GM12878 (cell line): Measurements from ENCODE around the gene DET1. TPM values are rescaled to one million over a fixed set of nuclear protein-coding genes. Genes with fewer than 3 reads are reported as not detected.

Experiments used
- ATAC-seq: fragments of 200-7000 bp; cut with Tn5 transposase; 3 replicates; pipeline ENCODE4 v1.9.1; 2020; ENCODE audit warnings: mild to moderate bottlenecking, moderate library complexity
- BruUV-seq: library from RNA; stranded (reverse); fragments of 400-500 nt; replicated peaks from 2 replicates; lab custom pipeline; 2021; lab: Mats Ljungman, UMichigan
- CTCF ChIA-PET: fragments of 300-600 bp; sonication (Branson Sonifier 250); formaldehyde crosslinking; extraction: SDS; loops from one replicate; lab custom pipeline; 2021; ENCODE audit warnings: inconsistent platforms; lab: Yijun Ruan, JAX
- POLR2A ChIA-PET: fragments of 350-600 bp; formaldehyde crosslinking; extraction: SDS; loops from one replicate; lab custom pipeline; 2021; ENCODE audit warnings: inconsistent platforms; lab: Charles Lee
- RAD21 ChIA-PET: fragments of 300-600 bp; sonication (Branson Sonifier 250); formaldehyde crosslinking; loops from one replicate; lab custom pipeline; 2023; ENCODE audit warnings: antibody characterized with exemption; ENCODE audit not compliant: unreplicated experiment; lab: Charles Lee
- SMC1A ChIA-PET: fragments of 300-600 bp; sonication (Branson Sonifier 250); formaldehyde crosslinking; loops from one replicate; lab custom pipeline; 2023; ENCODE audit not compliant: unreplicated experiment, uncharacterized antibody; lab: Charles Lee
- DNase-seq: peaks from one replicate; pipeline ENCODE4 v3.0.0-alpha.2; 2011; ENCODE audit warnings: low read depth, low spot score
- FAIRE-seq: peaks from 3 replicates; lab custom pipeline; 2011; peaks lifted over from hg19 to GRCh38; lab: Jason Lieb, UNC
- H2AFZ ChIP-seq: 2 replicates; pipeline ENCODE4 v1.6.0; 2011; ENCODE audit warnings: low read depth, low read length, control low read depth; ENCODE audit not compliant: control insufficient read depth
- H3K27ac ChIP-seq: 2 replicates; pipeline ENCODE4 v1.5.1; 2011; ENCODE audit warnings: control low read depth; ENCODE audit not compliant: control insufficient read depth, insufficient read depth
- H3K27me3 ChIP-seq, 2 experiments: replicated peaks in 1 of 2; 2 replicates each; pipeline versions ENCODE4 v1.6.0 to v1.6.1; 2011; ENCODE audit warnings: low read length in 1 of 2; ENCODE audit not compliant: control insufficient read depth in 2 of 2, insufficient read depth in 2 of 2
- H3K36me3 ChIP-seq, 2 experiments: 2 replicates each; pipeline ENCODE4 v1.5.1; 2011; ENCODE audit warnings: low read length in 1 of 2; ENCODE audit not compliant: control insufficient read depth in 2 of 2, insufficient read depth in 2 of 2
- H3K4me1 ChIP-seq: 2 replicates; pipeline ENCODE4 v1.6.1; 2011; ENCODE audit warnings: mild to moderate bottlenecking, low read length, moderate library complexity, mixed read lengths; ENCODE audit not compliant: control insufficient read depth, insufficient read depth
- H3K4me2 ChIP-seq: 2 replicates; pipeline ENCODE4 v1.6.0; 2011; ENCODE audit warnings: control low read depth; ENCODE audit not compliant: control insufficient read depth, insufficient read depth
- H3K4me3 ChIP-seq: fragments of 200-600 bp; sonication (generic); 2 replicates; pipeline ENCODE4 v1.5.1; 2016
- H3K79me2 ChIP-seq: 2 replicates; pipeline ENCODE4 v1.6.0; 2011; ENCODE audit warnings: low read length; ENCODE audit not compliant: control insufficient read depth, insufficient read depth
- H3K9ac ChIP-seq: 2 replicates; pipeline ENCODE4 v1.8.0; 2011; ENCODE audit warnings: low read length, control low read depth, mixed read lengths; ENCODE audit not compliant: control insufficient read depth, insufficient read depth
- H3K9me3 ChIP-seq: replicated peaks from 3 replicates; pipeline ENCODE4 v1.5.1; 2011; ENCODE audit warnings: mild to moderate bottlenecking, low read length; ENCODE audit not compliant: control insufficient read depth, insufficient read depth
- H4K20me1 ChIP-seq: 2 replicates; pipeline ENCODE4 v1.6.0; 2011; ENCODE audit not compliant: control insufficient read depth, insufficient read depth
- CBX3 ChIP-seq: fragments of 200-600 bp; sonication (generic); IDR thresholded peaks from 2 replicates; pipeline ENCODE4 v1.6.1; 2016; ENCODE audit warnings: low read depth, borderline replicate concordance
- CREM ChIP-seq: IDR thresholded peaks from 2 replicates; pipeline ENCODE4 v1.6.1; 2014; ENCODE audit warnings: antibody characterized with exemption, low read depth
- GABPA ChIP-seq: IDR thresholded peaks from 2 replicates; pipeline ENCODE4 v1.6.1; 2014; ENCODE audit warnings: antibody characterized with exemption, low read depth, mild to moderate bottlenecking, inconsistent platforms
- GATAD2B ChIP-seq: fragments of 450-650 bp; conservative IDR thresholded peaks from 2 replicates; pipeline ENCODE4 v1.6.1; 2017; ENCODE audit warnings: low read depth, mild to moderate bottlenecking, moderate library complexity
- NFIC ChIP-seq: IDR thresholded peaks from 2 replicates; pipeline ENCODE4 v1.6.1; 2012; ENCODE audit warnings: low read depth, mild to moderate bottlenecking, inconsistent platforms, low read length, moderate library complexity
- NR2C2 ChIP-seq: IDR thresholded peaks from 2 replicates; pipeline ENCODE4 v1.6.1; 2011; ENCODE audit warnings: borderline replicate concordance, low read depth; ENCODE audit not compliant: control insufficient read depth, insufficient read length
- SIN3A ChIP-seq: IDR thresholded peaks from 2 replicates; pipeline ENCODE4 v1.6.1; 2012; ENCODE audit warnings: low read depth, low read length, improper control_type of control experiment
- SMC3 ChIP-seq: IDR thresholded peaks from 2 replicates; pipeline ENCODE4 v1.6.1; 2011; ENCODE audit warnings: low read length, improper control_type of control experiment, borderline replicate concordance
- STAT3 ChIP-seq: IDR thresholded peaks from 2 replicates; pipeline ENCODE4 v1.6.1; 2011; ENCODE audit warnings: low read depth, low read length, improper control_type of control experiment
- TCF7 ChIP-seq: IDR thresholded peaks from 2 replicates; pipeline ENCODE4 v1.6.1; 2014; ENCODE audit warnings: antibody characterized with exemption, borderline replicate concordance
- ZNF622 ChIP-seq: fragments of 450-650 bp; IDR thresholded peaks from 2 replicates; pipeline ENCODE4 v1.6.1; 2017; ENCODE audit warnings: mild to moderate bottlenecking, inconsistent platforms
- in situ Hi-C: fragments of 300-500 bp; cut with MboI; formaldehyde crosslinking; loops from 9 replicates; pipeline ENCODE4 v1.14.3; 2018; ENCODE audit warnings: mixed read lengths
- intact Hi-C: fragments of 100-400 bp; cut with micrococcal nuclease; formaldehyde crosslinking; loops from one replicate; pipeline ENCODE4 v1.14.2; 2022; ENCODE audit not compliant: unreplicated experiment
- polyA plus RNA-seq, 11 experiments: library from polyadenylated mRNA; depleted of rRNA in 4 of 11; unstranded in 6 of 11; stranded (reverse) in 5 of 11; fragments of >200 nt; fragmentation: Nextera tagmentation in 4 of 11; fragmentation: Illumina TruSeq in 1 of 11; extraction: Ambion mirVana in 4 of 11; extraction: Trizol in 1 of 11; gene quantifications; 1 replicate in 1 of 11; 2 replicates in 10 of 11; pipeline versions ENCODE4 v1.2.1 to v1.2.3, GENCODE V29; 2011 to 2016; ENCODE audit warnings: inconsistent platforms in 2 of 11, missing spikeins in 2 of 11, low read depth in 1 of 11
- total RNA-seq, 4 experiments: library from RNA; depleted of rRNA in 3 of 4; stranded (reverse); fragments of >200 nt in 3 of 4; fragmentation: Illumina TruSeq in 1 of 4; extraction: Trizol in 1 of 4; gene quantifications; 2 replicates each; pipeline versions ENCODE4 v1.2.1 to v1.2.3, GENCODE V29; 2013 to 2021
- TF ChIP-seq, protein P1 (sequence below): IDR thresholded peaks from 2 replicates; pipeline ENCODE4 v1.6.1; 2012; ENCODE audit warnings: low read depth, low read length, improper control_type of control experiment
- TF ChIP-seq, protein P2 (sequence below): fragments of 450-650 bp; IDR thresholded peaks from 2 replicates; pipeline ENCODE4 v1.6.1; 2016; ENCODE audit warnings: mild to moderate bottlenecking
- TF ChIP-seq, protein P3 (sequence below): IDR thresholded peaks from 2 replicates; pipeline ENCODE4 v1.6.1; 2012; ENCODE audit warnings: improper control_type of control experiment, low read depth, low read length; ENCODE audit not compliant: insufficient replicate concordance
- TF ChIP-seq, protein P4 (sequence below), 3 experiments: IDR thresholded peaks in 2 of 3; conservative IDR thresholded peaks in 1 of 3; 2 replicates each; pipeline ENCODE4 v1.5.1; 2011; ENCODE audit warnings: low read depth in 3 of 3, low read length in 3 of 3, mild to moderate bottlenecking in 3 of 3, control low read depth in 2 of 3, moderate library complexity in 2 of 3, inconsistent platforms in 1 of 3, mixed read lengths in 1 of 3; ENCODE audit not compliant: control insufficient read depth in 2 of 3, insufficient read depth in 1 of 3; ENCODE audit errors: extremely low read depth in 1 of 3
- TF ChIP-seq, protein P5 (sequence below): IDR thresholded peaks from 2 replicates; pipeline ENCODE4 v1.6.1; 2012; ENCODE audit warnings: low read depth, low read length, improper control_type of control experiment

The DET1 gene
- total and polyA plus RNA-seq, 10 of the 15 experiments (the other 5 are each of a cell fraction or from before 2014, with no cell fraction given) = 0.16 to 2.7 (median 1.4) TPM

DNA sequence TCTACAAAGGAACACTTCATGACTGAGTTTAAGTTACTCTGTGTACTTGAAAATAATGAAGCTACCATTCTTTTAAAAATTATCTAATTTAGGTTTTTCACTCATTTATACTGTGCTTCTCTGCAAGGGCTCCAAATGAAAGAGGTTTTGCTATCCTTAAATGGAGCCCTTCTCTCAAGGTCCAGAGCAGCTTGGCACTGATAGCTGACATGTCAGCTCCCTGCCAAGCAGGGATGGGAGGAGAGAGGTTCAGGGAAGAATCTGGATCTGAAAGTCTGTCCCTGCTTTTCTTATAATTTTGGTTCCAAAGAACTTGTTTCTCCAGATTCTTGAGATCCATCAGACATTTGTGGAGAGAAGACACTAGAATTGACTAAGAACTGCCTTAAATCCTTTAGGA lies 39.9 kb downstream of the DET1 start:
- FAIRE-seq (no peak), DNase-seq (no peak), ATAC-seq (no peak)
- no peak overlapping the region for H3K4me3 ChIP-seq
- no peaks in the 10 kb centered on the region for H3K27me3 ChIP-seq
- ChIA-PET CTCF (interaction anchor here (1.5 kb wide), 1 partner anchor 328 kb away, joined by 4 read pairs; no protein-coding TSS in a partner anchor), SMC1A (interaction anchor here (0.6 to 1.4 kb wide), 3 partner anchors 22 to 1842 kb away, joined by 3 read pairs; no protein-coding TSS in a partner anchor), RAD21 (no interaction called here), POLR2A (no interaction called here)
- no peak overlapping the region for H3K4me2 ChIP-seq
- no peak overlapping the region for H3K9ac ChIP-seq
- H3K79me2 ChIP-seq = no peaks in the 10 kb centered on the region
- no TSS peak for BruUV-seq
- H3K9me3 ChIP-seq = no peaks in the 10 kb centered on the region
- intact Hi-C loops (no loop called here), in situ Hi-C loops (no loop called here)
- H3K27ac ChIP-seq = no peak overlapping the region
- no peak overlapping the region for H2AFZ ChIP-seq
- H3K36me3 ChIP-seq = no peaks in the 10 kb centered on the region
- H3K4me1 ChIP-seq = peaks cover 12% of the 10 kb centered on the region
- H4K20me1 ChIP-seq = no peaks in the 10 kb centered on the region
- TF ChIP-seq NFIC = no peak
- TF ChIP-seq ZNF622 = no peak
- TF ChIP-seq, protein P1, sequence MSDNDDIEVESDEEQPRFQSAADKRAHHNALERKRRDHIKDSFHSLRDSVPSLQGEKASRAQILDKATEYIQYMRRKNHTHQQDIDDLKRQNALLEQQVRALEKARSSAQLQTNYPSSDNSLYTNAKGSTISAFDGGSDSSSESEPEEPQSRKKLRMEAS = no peak
- TF ChIP-seq, protein P2, sequence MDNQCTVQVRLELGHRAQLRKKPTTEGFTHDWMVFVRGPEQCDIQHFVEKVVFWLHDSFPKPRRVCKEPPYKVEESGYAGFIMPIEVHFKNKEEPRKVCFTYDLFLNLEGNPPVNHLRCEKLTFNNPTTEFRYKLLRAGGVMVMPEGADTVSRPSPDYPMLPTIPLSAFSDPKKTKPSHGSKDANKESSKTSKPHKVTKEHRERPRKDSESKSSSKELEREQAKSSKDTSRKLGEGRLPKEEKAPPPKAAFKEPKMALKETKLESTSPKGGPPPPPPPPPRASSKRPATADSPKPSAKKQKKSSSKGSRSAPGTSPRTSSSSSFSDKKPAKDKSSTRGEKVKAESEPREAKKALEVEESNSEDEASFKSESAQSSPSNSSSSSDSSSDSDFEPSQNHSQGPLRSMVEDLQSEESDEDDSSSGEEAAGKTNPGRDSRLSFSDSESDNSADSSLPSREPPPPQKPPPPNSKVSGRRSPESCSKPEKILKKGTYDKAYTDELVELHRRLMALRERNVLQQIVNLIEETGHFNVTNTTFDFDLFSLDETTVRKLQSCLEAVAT = no peak
- TF ChIP-seq GABPA = no peak
- no peak for TF ChIP-seq STAT3
- TF ChIP-seq, protein P3, sequence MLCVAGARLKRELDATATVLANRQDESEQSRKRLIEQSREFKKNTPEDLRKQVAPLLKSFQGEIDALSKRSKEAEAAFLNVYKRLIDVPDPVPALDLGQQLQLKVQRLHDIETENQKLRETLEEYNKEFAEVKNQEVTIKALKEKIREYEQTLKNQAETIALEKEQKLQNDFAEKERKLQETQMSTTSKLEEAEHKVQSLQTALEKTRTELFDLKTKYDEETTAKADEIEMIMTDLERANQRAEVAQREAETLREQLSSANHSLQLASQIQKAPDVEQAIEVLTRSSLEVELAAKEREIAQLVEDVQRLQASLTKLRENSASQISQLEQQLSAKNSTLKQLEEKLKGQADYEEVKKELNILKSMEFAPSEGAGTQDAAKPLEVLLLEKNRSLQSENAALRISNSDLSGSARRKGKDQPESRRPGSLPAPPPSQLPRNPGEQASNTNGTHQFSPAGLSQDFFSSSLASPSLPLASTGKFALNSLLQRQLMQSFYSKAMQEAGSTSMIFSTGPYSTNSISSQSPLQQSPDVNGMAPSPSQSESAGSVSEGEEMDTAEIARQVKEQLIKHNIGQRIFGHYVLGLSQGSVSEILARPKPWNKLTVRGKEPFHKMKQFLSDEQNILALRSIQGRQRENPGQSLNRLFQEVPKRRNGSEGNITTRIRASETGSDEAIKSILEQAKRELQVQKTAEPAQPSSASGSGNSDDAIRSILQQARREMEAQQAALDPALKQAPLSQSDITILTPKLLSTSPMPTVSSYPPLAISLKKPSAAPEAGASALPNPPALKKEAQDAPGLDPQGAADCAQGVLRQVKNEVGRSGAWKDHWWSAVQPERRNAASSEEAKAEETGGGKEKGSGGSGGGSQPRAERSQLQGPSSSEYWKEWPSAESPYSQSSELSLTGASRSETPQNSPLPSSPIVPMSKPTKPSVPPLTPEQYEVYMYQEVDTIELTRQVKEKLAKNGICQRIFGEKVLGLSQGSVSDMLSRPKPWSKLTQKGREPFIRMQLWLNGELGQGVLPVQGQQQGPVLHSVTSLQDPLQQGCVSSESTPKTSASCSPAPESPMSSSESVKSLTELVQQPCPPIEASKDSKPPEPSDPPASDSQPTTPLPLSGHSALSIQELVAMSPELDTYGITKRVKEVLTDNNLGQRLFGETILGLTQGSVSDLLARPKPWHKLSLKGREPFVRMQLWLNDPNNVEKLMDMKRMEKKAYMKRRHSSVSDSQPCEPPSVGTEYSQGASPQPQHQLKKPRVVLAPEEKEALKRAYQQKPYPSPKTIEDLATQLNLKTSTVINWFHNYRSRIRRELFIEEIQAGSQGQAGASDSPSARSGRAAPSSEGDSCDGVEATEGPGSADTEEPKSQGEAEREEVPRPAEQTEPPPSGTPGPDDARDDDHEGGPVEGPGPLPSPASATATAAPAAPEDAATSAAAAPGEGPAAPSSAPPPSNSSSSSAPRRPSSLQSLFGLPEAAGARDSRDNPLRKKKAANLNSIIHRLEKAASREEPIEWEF = no peak
- TF ChIP-seq CREM = no peak
- TF ChIP-seq, protein P4, sequence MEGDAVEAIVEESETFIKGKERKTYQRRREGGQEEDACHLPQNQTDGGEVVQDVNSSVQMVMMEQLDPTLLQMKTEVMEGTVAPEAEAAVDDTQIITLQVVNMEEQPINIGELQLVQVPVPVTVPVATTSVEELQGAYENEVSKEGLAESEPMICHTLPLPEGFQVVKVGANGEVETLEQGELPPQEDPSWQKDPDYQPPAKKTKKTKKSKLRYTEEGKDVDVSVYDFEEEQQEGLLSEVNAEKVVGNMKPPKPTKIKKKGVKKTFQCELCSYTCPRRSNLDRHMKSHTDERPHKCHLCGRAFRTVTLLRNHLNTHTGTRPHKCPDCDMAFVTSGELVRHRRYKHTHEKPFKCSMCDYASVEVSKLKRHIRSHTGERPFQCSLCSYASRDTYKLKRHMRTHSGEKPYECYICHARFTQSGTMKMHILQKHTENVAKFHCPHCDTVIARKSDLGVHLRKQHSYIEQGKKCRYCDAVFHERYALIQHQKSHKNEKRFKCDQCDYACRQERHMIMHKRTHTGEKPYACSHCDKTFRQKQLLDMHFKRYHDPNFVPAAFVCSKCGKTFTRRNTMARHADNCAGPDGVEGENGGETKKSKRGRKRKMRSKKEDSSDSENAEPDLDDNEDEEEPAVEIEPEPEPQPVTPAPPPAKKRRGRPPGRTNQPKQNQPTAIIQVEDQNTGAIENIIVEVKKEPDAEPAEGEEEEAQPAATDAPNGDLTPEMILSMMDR (IDR thresholded peaks at IDR 0.05 in 2 of 3, conservative IDR thresholded peaks at IDR 0.05 in 1 of 3; ENCODE audit: control insufficient read depth in 2 of 3, extremely low read depth in 1 of 3, insufficient read depth in 1 of 3, low read depth in 3 of 3, low read length in 3 of 3) = no peak
- no peak for TF ChIP-seq TCF7
- TF ChIP-seq SMC3 = no peak
- no peak for TF ChIP-seq SIN3A
- TF ChIP-seq, protein P5, sequence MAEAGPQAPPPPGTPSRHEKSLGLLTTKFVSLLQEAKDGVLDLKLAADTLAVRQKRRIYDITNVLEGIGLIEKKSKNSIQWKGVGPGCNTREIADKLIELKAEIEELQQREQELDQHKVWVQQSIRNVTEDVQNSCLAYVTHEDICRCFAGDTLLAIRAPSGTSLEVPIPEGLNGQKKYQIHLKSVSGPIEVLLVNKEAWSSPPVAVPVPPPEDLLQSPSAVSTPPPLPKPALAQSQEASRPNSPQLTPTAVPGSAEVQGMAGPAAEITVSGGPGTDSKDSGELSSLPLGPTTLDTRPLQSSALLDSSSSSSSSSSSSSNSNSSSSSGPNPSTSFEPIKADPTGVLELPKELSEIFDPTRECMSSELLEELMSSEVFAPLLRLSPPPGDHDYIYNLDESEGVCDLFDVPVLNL = no peak
- TF ChIP-seq NR2C2 = no peak
- TF ChIP-seq GATAD2B = no peak
- no peak for TF ChIP-seq CBX3
